ENCODE measurements around the gene GYPC.

DNA sequence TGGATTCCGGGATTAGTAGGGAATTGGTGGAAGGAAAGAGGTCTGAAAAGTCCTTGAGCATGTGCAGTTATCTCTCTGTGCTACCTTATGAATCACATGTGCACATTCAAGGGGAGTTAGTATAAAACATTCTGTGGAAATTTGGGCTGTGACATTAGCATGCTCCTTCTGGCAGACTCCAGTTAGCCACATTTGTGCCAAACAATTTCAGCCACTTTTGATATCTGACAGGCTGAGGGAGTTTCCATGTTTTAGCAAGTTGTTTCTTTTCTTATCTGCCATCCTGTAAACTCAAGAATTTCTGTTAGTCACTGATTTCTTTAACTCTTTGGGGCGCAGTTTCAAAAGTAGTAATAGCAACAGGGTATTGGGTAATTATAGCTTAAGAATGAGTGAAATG is 28.3 kb upstream of the GYPC start:
- TF ChIP-seq, protein P1, sequence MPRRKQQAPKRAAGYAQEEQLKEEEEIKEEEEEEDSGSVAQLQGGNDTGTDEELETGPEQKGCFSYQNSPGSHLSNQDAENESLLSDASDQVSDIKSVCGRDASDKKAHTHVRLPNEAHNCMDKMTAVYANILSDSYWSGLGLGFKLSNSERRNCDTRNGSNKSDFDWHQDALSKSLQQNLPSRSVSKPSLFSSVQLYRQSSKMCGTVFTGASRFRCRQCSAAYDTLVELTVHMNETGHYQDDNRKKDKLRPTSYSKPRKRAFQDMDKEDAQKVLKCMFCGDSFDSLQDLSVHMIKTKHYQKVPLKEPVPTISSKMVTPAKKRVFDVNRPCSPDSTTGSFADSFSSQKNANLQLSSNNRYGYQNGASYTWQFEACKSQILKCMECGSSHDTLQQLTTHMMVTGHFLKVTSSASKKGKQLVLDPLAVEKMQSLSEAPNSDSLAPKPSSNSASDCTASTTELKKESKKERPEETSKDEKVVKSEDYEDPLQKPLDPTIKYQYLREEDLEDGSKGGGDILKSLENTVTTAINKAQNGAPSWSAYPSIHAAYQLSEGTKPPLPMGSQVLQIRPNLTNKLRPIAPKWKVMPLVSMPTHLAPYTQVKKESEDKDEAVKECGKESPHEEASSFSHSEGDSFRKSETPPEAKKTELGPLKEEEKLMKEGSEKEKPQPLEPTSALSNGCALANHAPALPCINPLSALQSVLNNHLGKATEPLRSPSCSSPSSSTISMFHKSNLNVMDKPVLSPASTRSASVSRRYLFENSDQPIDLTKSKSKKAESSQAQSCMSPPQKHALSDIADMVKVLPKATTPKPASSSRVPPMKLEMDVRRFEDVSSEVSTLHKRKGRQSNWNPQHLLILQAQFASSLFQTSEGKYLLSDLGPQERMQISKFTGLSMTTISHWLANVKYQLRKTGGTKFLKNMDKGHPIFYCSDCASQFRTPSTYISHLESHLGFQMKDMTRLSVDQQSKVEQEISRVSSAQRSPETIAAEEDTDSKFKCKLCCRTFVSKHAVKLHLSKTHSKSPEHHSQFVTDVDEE (CRISPR knock-in tag; IDR thresholded peaks at IDR 0.05) = no peak
- TF ChIP-seq PPARA (CRISPR knock-in tag; IDR thresholded peaks at IDR 0.05; ENCODE audit: borderline replicate concordance) (no peak), RARB (CRISPR knock-in tag; IDR thresholded peaks at IDR 0.05) (no peak), PATZ1 (CRISPR knock-in tag; IDR thresholded peaks at IDR 0.05; ENCODE audit: borderline replicate concordance) (no peak), ZNF565 (CRISPR knock-in tag; conservative IDR thresholded peaks at IDR 0.05; ENCODE audit: low read depth) (no peak), ARNTL (CRISPR knock-in tag; IDR thresholded peaks at IDR 0.05; ENCODE audit: borderline replicate concordance, low read depth) (no peak), GLIS3 (CRISPR knock-in tag; IDR thresholded peaks at IDR 0.05) (no peak), ZFP30 (CRISPR knock-in tag; IDR thresholded peaks at IDR 0.05) (no peak), ZC3H10 (CRISPR knock-in tag; IDR thresholded peaks at IDR 0.05) (no peak), ZFP3 (CRISPR knock-in tag; IDR thresholded peaks at IDR 0.05) (no peak), ESRRG (CRISPR knock-in tag; IDR thresholded peaks at IDR 0.05) (no peak), TOX (CRISPR knock-in tag; IDR thresholded peaks at IDR 0.05; ENCODE audit: borderline replicate concordance) (no peak)
- TF ChIP-seq, protein P2, sequence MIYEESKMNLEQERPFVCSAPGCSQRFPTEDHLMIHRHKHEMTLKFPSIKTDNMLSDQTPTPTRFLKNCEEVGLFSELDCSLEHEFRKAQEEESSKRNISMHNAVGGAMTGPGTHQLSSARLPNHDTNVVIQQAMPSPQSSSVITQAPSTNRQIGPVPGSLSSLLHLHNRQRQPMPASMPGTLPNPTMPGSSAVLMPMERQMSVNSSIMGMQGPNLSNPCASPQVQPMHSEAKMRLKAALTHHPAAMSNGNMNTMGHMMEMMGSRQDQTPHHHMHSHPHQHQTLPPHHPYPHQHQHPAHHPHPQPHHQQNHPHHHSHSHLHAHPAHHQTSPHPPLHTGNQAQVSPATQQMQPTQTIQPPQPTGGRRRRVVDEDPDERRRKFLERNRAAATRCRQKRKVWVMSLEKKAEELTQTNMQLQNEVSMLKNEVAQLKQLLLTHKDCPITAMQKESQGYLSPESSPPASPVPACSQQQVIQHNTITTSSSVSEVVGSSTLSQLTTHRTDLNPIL (CRISPR knock-in tag; IDR thresholded peaks at IDR 0.05; ENCODE audit: low read depth) = no peak

All from SK-N-SH treated with all-trans-retinoic acid at 6 μM for 48 hours (cell line).